HG03097 (cell line): Measurements from ENCODE around the gene LPCAT1.
A peak's percentile ranks its signal among the peaks of the same experiment; 100 is the strongest.
"Not testable (repeated sequence)": the region's sequence is repeated elsewhere in the genome, so short reads cannot be mapped to it uniquely, and the experiment has no call there.

Source experiments
- ATAC-seq: cut with Tn5 transposase; IDR thresholded peaks from one replicate; pipeline ENCODE4 v1.9.1; 2021; ENCODE audit not compliant: unreplicated experiment, low FRiP score

LPCAT1 gene

GRCh38 chr5:1541702-1542400 lies 18.1 kb upstream of the LPCAT1 start:
- no peak for ATAC-seq

- no peak for ATAC-seq
These were observed 17.3 kb upstream of the LPCAT1 start for GRCh38 chr5:1540831-1541701.

DNA sequence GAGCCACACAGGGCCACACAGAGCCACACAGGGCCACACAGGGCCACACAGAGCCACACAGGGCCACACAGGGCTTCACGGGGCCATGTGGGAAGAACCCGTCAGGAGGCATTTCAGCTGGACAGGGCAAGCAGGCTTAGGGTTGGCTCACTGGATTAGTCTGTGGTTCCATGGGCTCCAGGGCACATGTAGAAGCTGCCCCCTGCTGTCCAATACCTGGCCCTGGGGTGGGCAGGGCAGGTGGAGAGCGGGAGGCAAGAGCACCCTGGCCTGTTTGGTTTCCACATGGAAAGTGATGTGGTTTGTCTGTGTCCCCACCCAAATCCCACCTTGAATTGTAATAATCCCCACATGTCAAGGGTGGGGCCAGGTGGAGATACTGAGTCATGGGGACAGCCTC lies 16.4 kb upstream of the LPCAT1 start:
- ATAC-seq: no peak

- ATAC-seq: not testable (repeated sequence)
These were observed 15.8 kb upstream of the LPCAT1 start for GRCh38 chr5:1539393-1540161.

GRCh38 chr5:1538741-1539392 lies 15.1 kb upstream of the LPCAT1 start:
- ATAC-seq: no peak

GRCh38 chr5:1538276-1538675 lies 14.5 kb upstream of the LPCAT1 start:
- ATAC-seq: no peak

DNA sequence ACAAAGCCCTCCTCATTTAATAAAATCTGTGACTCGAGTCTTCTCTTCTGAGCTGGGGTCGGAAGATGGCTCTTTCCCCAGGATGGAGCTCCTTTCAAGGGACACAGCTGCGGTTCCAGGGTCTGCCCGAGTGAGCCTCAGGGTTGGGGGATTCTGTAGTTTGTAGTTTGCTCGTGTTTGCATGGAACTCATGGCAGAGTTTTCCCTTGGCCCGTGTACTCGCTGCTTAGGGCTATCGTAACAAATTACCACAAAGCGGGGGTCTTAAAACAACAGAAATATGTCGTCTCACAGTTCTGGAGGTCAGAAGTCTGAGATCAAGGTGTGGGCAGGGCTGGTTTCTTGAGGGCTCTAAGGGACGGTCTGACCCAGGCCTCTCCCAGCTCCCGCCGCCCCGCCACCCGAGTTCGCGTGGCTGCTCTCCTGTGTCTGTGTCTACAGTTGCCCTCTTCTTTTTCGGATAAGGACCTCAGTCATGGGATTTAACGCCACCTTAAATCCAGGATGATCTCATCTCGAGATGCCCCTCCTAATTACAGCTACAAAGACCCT lies 13.9 kb upstream of the LPCAT1 start:
- no peak for ATAC-seq

DNA sequence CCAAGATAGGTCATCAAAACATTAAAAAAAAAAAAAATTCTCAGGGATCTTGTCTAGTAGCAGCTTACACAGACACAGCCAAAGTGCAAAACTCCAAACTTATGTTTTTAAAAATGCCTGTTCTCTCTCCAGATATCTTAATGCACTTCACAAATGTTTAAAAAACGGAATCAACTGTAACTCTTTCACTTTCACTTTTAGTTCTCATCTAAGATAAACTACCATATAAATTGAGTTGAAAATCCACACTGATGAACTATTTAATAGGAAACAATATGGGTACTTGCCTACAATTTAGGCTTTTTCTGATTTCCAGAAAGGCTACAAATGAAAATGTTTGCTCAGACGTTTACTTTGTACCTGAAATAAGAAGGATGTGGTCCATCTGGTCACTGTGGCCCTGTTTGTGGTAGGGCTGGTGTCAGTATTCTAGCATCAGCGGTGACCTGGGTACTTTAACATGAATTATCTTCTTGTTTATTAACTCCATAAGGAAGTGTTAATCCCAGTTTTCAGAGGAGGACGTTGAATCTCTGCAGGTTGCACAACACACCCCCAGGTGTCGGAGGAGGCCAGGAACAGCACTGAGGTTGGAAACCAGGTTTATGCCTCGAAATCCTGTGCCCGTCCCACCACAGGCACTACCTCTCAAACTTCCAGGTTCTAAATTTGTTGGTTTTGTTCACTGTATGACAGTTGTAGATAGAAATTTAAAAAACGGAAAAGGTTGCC lies 13.3 kb upstream of the LPCAT1 start:
- no peak for ATAC-seq

DNA sequence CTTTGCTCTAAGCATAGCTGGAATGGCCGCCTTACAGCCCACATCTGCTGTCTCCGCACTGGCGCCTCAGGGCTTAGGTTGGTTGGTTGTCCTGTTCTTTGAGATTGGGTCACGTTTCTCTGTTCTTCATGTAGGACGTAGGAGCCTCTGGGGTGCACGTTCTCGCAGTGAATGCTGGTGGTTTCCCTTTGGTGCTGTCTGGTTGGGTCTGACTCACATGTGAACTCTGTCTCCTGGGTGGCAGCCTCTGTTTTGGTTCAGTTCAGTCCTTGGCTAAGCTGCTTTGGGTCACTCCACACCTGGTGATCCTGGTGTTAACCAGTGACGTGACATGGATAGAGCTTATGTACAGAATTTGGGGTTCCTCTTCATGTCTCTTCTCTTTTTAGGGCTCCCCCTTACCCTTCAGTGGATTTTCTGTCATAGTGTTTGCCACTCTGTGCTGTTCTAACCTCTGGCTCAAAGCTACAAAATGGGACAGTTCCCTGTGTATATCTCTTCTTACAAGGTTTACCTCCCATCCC lies 12.6 kb upstream of the LPCAT1 start:
- ATAC-seq: peak; percentile 85

- no peak for ATAC-seq
These were observed 11.9 kb upstream of the LPCAT1 start for GRCh38 chr5:1535646-1536045.

GRCh38 chr5:1532384-1532783 lies 8.6 kb upstream of the LPCAT1 start:
- ATAC-seq: no peak

DNA sequence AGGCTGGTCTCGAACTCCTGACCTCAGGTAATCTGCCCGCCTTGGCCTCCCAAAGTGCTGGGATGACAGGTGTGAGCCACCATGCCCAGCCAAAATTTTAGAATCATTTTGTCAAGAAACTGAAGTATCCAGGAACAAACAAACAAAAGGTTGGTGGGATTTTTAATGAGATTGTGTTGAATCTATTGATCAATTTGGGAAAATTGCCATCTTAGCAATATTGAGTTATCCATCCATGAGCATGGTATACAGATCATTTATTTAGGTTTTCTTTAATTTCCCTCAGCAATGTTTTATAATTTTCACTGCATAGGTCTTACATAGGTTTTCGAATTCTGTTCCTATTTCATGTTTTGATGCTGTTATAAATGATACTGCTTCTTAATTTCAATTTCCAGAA lies 5.7 kb upstream of the LPCAT1 start:
- ATAC-seq: no peak

DNA sequence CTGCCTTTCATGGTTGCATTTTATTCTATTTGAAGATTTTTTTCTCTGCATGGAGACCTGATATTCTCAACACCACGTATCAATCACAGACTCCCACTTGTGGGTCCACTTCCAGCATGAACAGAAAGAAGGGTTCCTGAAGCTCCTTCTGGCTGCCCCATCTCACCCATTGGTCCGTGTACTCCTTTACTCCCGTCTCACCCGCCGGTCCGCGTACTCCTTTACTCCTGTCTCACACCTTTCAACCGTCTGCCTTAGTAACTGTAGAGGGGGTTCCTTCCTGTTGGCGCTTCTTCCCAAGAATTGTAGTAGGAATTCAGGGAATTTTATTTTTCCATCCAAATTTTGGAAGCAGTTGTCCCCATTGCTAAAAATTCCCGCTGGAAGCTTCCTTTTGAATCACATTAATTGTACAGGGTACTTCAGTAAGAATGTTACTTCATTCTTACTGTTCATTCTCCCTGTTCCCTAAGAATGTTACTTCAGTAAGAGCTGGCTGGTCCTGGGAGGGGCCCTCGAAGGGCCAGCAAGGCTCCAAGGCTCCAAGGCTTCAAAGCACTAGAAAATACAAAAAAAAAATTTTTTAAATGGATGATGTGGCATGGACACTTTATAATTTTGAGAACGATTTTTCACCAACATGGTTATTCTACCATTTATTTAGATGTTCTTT lies 3.9 kb upstream of the LPCAT1 start:
- ATAC-seq: no peak

- ATAC-seq: no peak
These were observed 2.9 kb upstream of the LPCAT1 start for GRCh38 chr5:1526681-1527131.

DNA sequence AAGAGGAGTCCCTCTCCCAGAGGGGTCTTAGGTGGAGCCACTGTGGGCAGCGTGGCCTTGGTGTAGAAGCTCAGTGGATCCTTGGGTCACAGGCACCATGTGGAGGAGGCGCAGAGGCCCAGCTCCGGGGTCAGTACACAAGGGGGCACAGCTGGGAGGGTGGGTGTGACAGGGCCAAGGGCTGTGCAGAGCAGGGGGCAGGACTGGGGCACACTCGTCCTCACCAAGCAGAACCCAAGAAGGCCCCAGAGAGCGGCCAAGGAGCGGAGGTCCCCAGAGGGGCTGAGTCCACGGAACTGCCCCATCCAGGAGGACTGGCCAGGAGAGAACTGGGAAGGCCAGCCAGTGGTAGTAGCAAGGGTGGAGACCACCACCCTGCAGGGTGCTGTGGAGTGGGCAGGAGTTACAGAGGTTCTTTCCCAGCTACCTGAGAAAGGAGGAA lies 2.5 kb upstream of the LPCAT1 start:
- no peak for ATAC-seq

DNA sequence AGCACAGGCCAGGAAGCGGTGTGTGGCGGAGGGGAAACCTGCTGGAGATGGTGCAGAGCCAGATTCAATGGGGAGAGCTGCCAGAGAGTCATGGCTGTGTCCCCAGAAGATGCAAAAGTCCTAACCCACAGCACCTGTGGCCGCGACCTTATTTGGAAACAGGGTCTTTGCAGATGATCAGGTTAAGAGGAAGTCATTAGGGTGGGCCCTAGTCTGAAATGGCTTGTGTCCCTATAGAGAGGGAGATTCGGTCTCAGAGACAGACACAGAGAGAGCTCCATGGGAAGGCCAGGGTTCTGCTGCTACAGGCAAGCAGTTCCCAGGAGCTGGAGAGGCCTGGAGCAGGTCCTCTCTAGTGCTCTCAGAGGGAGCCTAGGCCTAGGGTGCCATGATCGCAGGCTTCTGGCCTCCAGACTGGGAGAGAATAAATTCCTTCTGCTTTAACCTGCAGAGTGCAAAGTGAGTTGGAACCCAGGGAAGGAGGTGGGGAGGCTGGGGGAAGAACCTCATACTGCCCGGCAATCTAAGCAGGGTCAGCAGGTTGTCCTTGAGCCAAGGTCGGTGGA lies 1.9 kb upstream of the LPCAT1 start:
- ATAC-seq: no peak

- ATAC-seq: no peak
These were observed 1.3 kb upstream of the LPCAT1 start for GRCh38 chr5:1524799-1525623.

GRCh38 chr5:1524481-1524798 lies 680 bp upstream of the LPCAT1 start:
- ATAC-seq: no peak
